ENCODE data around the gene ATP5ME.

- TF ChIP-seq, protein P1, sequence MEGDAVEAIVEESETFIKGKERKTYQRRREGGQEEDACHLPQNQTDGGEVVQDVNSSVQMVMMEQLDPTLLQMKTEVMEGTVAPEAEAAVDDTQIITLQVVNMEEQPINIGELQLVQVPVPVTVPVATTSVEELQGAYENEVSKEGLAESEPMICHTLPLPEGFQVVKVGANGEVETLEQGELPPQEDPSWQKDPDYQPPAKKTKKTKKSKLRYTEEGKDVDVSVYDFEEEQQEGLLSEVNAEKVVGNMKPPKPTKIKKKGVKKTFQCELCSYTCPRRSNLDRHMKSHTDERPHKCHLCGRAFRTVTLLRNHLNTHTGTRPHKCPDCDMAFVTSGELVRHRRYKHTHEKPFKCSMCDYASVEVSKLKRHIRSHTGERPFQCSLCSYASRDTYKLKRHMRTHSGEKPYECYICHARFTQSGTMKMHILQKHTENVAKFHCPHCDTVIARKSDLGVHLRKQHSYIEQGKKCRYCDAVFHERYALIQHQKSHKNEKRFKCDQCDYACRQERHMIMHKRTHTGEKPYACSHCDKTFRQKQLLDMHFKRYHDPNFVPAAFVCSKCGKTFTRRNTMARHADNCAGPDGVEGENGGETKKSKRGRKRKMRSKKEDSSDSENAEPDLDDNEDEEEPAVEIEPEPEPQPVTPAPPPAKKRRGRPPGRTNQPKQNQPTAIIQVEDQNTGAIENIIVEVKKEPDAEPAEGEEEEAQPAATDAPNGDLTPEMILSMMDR (conservative IDR thresholded peaks at IDR 0.05; ENCODE audit: low read length), result no peak
- TF ChIP-seq EZH2phosphoT487 (IDR thresholded peaks at IDR 0.05; ENCODE audit: borderline replicate concordance, low read depth, low read length), result no peak
Observed at GRCh38 chr4:637536-638280, 36.4 kb downstream of the ATP5ME start.
